ENCODE results near the gene IL3RA. TPM values are rescaled to one million over a fixed set of nuclear protein-coding genes. Genes with fewer than 3 reads are reported as not detected.
"Not testable (repeated sequence)": the region's sequence is repeated elsewhere in the genome, so short reads cannot be mapped to it uniquely, and the experiment has no call there.

The IL3RA gene
- total RNA-seq, 1 experiment from 2014 or later = 0.26 TPM

DNA sequence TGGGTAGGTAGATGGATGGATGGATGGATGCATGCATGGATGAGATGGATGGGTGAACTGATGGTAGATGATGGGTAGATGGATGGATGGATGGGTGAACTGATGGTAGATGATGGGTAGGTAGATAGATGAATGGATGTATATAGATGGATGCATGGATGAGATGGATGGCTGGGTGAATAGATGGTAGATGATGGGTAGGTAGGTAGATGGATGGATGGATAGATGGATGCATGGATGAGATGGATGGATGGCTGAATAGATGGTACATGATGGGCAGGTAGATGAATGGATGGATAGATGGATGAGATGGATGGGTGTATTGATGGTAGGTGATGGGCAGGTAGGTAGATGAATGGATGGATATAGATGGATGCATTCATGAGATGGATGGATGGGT is 70.5 kb downstream of the IL3RA start:
- in situ Hi-C loops (cut with HindIII; ENCODE audit: low pct_unique_long_range_greater_than_20kb, low sequenced_read_pairs) = no loop called here
- DNase-seq (ENCODE audit: low read depth, low spot score) = no peak

DNA sequence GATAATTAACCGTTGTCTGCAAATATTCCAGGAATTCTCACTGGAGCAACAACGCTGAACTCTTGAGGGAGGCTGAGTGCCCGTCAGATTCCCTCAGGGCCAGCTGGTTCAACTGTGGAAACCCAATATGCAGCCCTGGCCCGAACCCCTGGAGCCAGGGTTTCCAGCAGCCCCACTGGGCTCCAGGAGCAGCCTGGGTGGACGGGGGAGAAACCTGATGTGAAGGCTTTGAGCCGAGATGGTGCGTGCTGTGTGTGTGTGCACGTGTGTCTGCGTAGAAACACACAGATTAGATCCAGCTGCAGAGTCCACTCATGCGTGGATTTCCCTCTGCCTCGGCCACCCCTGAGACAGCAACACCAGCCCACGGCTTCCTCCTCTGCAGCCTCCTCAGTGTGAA is 74.7 kb downstream of the IL3RA start:
- in situ Hi-C loops (cut with HindIII; ENCODE audit: low pct_unique_long_range_greater_than_20kb, low sequenced_read_pairs) = no loop called here
- DNase-seq (ENCODE audit: low read depth, low spot score) = no peak

DNA sequence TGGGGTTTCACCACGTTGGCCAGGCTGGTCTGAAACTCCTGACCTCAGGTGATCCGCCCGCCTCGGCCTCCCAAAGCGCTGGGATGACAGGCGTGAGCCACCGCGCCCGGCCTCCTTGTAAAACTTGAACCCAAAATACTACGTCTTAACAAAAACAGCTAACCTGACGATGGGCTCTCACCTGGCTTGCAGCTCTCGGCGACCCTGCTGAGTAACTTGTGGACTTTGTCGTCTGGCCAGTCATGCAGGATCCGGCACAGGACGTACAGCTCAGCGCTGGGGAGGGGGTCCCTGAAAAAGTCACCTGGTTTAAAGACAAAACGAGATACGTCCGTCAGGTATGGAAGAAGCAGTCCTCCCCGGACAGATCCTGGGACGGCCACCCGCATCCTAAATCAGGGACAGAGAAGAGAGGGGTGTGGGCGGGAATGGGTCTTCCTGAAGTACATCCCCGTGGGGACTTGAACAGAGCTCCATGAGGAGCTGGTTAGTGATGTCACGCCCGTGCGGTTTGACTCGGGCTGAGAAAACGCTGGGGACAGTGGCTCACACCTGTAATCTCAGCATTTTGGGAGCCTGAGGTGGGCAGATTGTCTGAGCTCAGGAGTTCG is 76.1 kb downstream of the IL3RA start:
- DNase-seq (ENCODE audit: low read depth, low spot score) = no peak
- in situ Hi-C loops (cut with HindIII; ENCODE audit: low pct_unique_long_range_greater_than_20kb, low sequenced_read_pairs) = no loop called here

DNA sequence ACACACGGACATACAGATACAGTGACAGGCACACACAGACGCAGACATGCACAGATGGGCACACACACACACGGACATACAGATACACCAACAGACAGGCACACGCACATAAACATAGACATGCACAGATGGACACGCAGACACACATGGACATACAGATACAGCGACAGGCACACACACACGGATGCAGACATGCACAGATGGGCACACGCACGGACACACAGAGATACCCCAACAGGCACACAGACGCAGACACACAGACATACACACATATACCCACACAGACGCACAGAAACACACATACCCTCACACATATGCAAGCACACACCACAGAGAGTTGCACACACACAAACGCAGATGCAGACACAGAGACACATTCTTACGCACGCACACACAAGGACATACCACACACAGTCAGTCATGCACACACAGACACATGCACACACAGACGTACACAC is 79.8 kb downstream of the IL3RA start:
- DNase-seq (ENCODE audit: low read depth, low spot score) = no peak
- in situ Hi-C loops (cut with HindIII; ENCODE audit: low pct_unique_long_range_greater_than_20kb, low sequenced_read_pairs) = no loop called here

DNA sequence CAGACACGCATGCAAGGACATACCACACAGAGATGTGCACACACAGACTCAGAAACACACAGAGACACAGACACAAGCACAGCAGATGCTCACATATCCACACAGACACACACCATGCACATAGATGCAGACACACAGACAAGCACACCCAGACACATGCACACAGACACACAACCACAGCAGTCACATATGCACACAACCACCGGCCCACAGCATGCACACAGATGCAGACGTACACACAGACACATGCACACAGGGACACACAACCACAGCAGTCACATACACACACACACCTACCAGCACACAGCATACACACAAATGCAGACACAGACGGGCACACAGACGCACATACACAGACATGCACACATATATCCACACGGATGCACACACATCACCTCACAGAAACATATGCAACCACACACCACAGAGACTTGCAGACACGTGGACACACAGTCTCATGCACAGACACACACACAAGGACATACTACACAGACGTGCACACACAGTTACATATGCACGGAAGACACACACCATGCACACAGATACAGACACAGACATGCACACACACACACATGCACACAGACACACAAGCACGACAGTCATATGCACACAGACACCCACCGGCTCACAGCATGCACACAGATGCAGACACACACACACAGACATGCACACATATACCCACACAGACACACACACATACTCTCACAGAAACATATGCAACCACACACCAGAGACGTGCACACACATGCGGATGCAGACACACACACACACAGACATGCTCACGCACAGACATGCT is 80.6 kb downstream of the IL3RA start:
- no peak for DNase-seq (ENCODE audit: low read depth, low spot score)
- in situ Hi-C loops (cut with HindIII; ENCODE audit: low pct_unique_long_range_greater_than_20kb, low sequenced_read_pairs) = no loop called here

DNA sequence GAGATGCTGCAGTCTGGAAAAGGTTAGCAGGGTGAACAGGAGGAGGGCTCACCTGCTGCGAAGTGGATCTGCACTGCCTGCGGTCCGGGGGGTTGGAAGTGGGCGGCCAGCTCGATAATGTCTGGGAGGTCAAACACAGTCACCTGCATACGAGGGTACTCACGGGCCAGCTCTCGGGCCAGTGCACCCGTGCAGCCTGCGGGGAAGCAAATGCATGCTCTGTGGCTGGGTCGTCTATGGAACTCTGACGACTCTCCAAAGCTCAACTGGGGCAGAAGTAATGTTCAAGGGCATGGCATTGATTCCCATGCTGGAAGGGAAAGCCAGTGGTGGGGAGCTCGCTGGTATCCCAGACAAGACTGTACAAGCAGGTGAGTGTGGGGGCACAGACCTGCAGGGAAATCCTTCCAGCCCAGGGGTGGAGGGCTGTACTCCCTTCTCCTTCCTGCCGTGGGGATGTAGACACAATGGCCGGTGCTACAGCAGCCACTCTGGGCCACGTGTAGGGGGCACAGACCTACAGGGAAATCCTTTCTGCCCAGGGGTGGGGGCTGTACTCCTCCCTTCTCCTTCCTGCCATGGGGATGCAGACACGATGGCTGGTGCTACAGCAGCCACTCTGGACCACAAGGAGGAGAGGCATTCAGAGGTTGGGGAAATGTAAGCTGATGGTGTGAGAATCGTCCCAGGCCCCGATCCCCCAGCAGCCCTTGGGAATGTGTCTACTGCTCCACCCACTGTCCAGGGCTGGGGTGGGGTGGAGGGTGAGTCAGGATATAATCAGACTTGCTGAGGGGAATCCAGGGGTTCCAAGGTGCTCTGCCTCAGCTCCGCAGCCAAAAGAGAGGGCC is 81.6 kb downstream of the IL3RA start:
- in situ Hi-C loops (cut with HindIII; ENCODE audit: low pct_unique_long_range_greater_than_20kb, low sequenced_read_pairs) = no loop called here

DNA sequence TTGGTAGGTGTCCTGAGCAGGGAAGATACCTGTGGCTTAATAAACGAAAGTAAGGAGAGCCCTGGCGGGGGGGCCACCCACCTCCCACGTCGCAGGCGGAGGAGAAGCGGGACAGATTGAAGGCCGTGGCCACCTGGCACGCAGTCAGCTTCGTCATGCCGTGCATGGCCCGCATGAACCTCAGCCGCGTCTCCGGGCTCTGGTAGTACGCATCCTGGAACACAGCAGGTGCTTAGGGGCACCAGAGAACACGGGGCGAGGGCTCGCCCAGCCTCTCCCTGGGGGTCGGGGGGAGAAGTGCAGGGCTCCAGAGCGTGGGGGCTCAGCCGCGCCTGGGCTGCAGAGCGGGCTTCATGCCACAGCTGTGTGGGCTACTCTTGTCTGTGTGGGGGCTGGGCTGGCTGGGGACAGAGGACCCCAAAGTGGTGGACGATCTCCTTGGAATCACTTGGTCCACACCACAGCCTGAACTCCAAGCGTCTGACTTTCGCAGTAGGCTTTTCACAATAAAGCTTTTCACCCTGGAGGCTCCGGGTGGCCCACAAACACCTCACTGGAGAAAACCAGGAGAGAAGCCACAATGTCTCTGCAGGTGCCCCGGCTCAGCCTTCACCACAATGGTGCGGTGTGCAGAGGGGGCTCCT is 82.4 kb downstream of the IL3RA start:
- in situ Hi-C loops (cut with HindIII; ENCODE audit: low pct_unique_long_range_greater_than_20kb, low sequenced_read_pairs) = no loop called here
- no peak for DNase-seq (ENCODE audit: low read depth, low spot score)

More for the DNA sequence above, 81.6 kb downstream of the IL3RA start:
- no peak for DNase-seq (ENCODE audit: low read depth, low spot score)

DNA sequence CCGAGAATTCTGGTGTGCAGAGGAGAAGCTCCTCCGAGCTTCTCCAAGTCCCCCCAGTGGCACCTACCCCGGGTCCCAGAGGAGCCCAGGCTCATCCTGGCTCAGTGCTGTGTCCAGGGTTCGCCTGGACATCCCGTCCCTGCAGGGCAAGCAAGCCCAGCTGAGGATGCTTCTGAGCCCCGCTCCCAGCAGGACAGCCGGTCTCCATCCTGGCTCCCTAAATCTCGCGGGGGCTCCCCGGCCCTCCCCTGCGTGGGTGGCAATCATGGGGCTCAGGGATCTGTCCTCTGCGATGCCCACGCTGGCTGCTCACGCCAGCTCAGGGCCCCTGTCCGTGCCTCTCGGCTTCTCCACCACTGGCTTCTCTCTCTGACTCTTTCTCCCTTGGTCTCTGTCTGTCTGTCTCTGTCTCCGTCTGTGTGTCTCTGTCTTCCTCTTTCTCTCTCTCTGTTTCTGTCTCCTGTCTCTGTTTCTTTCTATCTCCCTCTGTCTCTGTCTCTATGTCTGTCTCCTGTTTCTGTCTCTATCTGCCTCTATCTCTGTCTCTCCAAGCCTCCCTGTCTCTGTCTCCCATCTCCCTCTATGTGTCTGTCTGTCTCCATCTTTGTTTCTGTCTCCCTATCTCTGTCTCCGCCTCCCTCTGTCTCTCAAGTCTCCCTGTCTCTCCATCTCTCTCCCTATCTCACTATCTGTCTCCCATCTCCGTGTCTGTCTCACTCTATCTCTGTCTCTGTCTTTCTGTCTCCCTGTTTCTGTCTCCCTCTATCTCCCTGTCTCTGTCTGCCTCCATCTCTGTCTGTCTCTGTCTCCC is 83.2 kb downstream of the IL3RA start:
- DNase-seq (ENCODE audit: low read depth, low spot score) = no peak
- in situ Hi-C loops (cut with HindIII; ENCODE audit: low pct_unique_long_range_greater_than_20kb, low sequenced_read_pairs) = no loop called here

DNA sequence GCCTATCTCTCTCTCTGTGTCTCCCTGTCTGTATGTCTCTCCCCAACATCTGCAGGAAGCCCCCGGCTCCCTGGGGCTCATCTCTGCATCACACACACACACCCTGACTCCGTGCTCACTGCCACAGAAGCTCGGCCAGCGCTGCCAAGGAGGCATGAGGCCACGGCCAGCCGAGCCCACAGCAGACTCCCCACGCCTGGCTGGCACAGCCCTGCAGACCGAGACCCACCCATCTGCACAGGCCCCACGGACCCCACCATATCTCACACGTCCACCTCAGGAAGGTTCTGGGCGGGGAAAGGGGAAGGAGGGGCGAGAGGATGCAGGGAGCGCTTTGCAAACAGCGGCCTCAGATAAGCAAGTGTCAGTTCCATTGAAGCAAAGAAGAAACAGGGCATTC is 83.8 kb downstream of the IL3RA start:
- in situ Hi-C loops (cut with HindIII; ENCODE audit: low pct_unique_long_range_greater_than_20kb, low sequenced_read_pairs) = no loop called here
- no peak for DNase-seq (ENCODE audit: low read depth, low spot score)

DNA sequence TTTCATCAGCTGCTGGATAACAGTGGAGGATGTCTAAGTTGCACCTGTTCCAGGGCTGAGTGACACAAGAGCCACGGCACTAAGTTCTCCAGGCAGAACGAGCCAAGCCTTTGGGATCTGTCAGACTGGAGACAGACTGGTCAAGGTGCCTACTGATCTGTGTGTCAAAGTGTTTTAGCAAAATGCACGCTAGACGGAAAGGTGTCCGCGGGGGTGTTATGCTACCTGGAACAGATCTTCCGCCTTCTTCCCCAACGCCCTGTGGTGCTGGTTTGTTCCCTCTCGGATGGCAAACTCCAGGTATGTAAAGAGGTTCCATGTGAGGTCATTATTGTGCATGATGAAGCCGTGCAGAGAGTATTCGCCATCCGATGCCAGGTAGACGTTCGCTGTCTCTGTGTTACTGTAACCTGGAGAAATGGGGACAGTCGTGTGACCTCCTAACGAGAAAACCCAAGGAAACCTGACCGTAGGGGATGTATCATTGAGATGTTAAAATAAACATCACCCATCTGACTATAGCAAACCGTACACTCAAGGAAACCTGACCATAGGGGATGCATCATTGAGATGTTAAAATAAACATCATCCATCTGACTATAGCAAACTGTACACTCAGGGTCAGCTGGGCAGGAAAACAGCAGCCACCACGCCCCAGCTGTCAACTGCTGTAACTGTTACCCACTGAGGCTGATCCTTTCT is 85.0 kb downstream of the IL3RA start:
- no peak for DNase-seq (ENCODE audit: low read depth, low spot score)
- in situ Hi-C loops (cut with HindIII; ENCODE audit: low pct_unique_long_range_greater_than_20kb, low sequenced_read_pairs) = no loop called here

DNA sequence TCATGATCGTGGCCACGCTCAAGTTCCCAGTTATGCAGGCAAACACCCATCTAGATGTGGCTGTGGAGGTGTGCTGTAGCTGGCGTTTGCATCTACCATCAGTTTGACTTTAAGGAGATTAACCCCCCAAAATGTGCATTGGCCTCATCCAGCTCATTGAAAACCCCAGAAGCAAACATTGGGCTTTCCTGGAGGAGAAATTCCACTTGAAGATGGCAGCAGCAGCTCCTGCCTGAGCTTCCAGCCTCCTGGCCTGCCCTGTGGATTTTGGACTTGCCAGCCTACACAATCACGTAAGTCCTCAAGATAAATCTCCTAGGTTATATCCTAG is 85.5 kb downstream of the IL3RA start:
- DNase-seq (ENCODE audit: low read depth, low spot score) = no peak
- in situ Hi-C loops (cut with HindIII; ENCODE audit: low pct_unique_long_range_greater_than_20kb, low sequenced_read_pairs) = no loop called here

DNA sequence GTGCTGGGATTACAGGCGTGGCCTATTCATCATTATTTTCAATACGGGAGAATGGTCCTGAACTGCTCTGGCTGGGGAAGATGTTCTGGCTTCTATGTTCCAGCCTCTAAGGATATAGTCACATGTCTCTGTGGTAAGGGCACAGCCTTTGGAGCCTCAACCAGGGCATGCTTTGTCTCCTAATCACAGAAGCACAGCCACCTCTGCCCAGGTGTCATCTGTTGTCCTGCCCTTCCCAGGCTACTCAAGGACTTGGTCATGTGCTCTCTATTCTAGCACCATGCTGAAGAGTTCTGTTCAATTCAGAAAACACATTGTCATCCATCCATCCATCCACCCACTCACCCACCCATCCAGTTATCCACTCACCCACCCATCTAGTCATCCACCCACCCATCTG is 86.6 kb downstream of the IL3RA start:
- DNase-seq (ENCODE audit: low read depth, low spot score) = no peak
- in situ Hi-C loops (cut with HindIII; ENCODE audit: low pct_unique_long_range_greater_than_20kb, low sequenced_read_pairs) = no loop called here

DNA sequence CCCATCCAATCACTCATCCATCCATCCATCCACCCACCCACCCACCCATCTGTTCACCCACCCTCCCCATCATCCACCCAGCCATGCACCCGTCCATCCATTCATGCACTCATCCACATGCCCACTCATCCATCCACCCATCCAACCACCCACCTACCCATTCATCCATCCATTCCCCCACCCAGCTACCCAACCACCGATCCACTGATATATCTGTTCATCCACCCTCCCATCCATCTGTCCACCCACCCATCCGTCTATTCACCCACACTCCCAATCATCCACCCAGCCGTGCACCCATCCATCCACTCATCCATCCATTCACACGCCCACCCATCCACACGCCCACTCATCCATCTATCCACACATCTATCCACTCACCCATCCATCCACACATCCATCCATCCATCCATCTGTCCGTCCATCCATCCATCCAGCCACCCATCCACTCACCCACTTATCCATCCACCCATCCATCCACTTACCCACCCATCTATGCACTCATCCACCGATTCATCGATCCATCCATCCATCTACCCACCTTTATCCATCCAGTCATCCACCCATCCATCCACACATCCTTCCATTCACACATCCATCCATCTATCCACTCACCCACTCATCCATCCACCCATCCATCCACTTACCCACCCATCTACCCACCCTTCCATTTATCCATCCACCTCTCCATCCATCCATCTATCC is 87.7 kb downstream of the IL3RA start:
- no peak for DNase-seq (ENCODE audit: low read depth, low spot score)
- in situ Hi-C loops (cut with HindIII; ENCODE audit: low pct_unique_long_range_greater_than_20kb, low sequenced_read_pairs) = no loop called here

DNA sequence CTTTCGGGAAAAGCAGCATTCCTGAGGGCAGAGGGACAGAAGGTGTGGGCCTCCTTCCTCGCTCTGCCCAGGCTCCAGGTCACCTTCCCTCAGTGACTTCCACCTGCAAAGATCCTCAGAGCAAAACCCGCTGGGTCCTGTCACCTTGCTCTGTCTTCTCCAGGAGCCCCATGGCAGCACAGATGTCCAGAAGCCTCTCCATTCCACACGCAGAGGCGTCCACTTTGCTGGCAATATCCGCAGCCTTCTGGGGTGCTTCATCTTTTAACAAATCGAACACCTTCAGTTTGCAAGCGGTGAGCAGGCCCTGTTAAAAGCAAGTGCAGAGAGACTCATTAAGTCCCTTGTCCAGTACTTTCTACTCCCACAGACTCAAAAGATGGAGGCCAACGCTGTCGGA is 88.8 kb downstream of the IL3RA start:
- in situ Hi-C loops (cut with HindIII; ENCODE audit: low pct_unique_long_range_greater_than_20kb, low sequenced_read_pairs) = no loop called here
- no peak for DNase-seq (ENCODE audit: low read depth, low spot score)

DNA sequence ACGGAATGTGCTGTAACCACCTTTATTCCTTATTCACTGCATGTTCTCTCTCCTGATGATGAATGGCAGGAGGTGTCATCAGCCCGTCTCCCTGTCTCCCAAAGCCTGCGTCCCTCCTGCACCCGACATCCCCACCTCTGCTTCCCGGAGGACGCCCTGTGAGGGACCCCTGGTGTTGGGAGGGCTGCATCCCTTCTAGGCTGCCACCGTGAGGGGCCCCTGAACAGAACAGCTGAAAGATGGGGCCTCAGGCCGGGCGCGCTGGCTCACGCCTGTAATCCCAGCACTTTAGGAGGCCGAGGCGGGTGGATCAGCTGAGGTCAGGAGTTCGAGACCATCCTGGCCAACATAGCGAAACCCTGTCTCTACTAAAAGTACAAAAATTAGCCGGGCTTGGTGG is 89.7 kb downstream of the IL3RA start:
- DNase-seq (ENCODE audit: low read depth, low spot score); in situ Hi-C loops (cut with HindIII; ENCODE audit: low pct_unique_long_range_greater_than_20kb, low sequenced_read_pairs): not testable (repeated sequence)

DNA sequence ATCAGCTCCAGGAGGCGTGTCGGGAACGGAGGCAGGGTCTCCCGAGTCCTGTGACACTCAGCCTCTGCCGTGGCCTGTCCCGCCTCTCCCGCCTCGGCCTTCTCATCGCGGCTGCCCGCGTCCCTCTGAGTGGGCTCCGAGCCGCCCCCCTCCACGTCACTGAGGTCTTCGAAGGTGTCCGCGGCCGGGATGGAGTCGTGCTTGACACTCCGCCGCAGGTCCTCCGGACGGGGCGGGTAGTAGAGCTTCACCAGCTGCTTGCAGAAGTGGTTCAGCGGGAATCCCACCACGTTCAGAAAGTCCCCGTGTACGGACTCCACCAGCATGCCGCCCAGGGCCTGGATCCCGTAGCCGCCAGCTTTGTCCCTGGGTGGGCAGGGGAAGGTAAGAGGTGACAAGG is 91.2 kb downstream of the IL3RA start:
- in situ Hi-C loops (cut with HindIII; ENCODE audit: low pct_unique_long_range_greater_than_20kb, low sequenced_read_pairs) = no loop called here
- no peak for DNase-seq (ENCODE audit: low read depth, low spot score)

All from SK-MEL-5 (cell line).